WTC11 (cell line): ENCODE data around the gene PARVG. TPM values are rescaled to one million over a fixed set of nuclear protein-coding genes. Genes with fewer than 3 reads are reported as not detected.

ENCODE experiments used
- ATAC-seq: fragments of 200-7000 bp; cut with Tn5 transposase; 2 replicates; pipeline ENCODE4 v1.10.0; 2021; ENCODE audit warnings: mild to moderate bottlenecking, moderate library complexity
- CTCF ChIA-PET: fragments of 300-600 bp; sonication (Branson Sonifier 250); formaldehyde crosslinking; loops from one replicate; lab custom pipeline; 2021; ENCODE audit warnings: antibody characterized with exemption; lab: Charles Lee
- POLR2A ChIA-PET: fragments of 350-600 bp; sonication (Branson Sonifier 250); formaldehyde crosslinking; loops from one replicate; lab custom pipeline; 2021; ENCODE audit warnings: antibody characterized with exemption; lab: Charles Lee
- DNase-seq: peaks from one replicate; pipeline ENCODE4 v3.0.0; 2021; ENCODE audit warnings: low spot score
- H3K27ac Mint-ChIP-seq: 2 replicates; pipeline ENCODE4 v1.8.0; 2021; ENCODE audit warnings: mixed read lengths
- H3K27me3 Mint-ChIP-seq: 2 replicates; pipeline ENCODE4 v1.8.0; 2021; ENCODE audit warnings: low read depth, mild to moderate bottlenecking, moderate library complexity, mixed read lengths
- H3K36me3 Mint-ChIP-seq: 2 replicates; pipeline ENCODE4 v1.8.0; 2021; ENCODE audit warnings: mixed read lengths
- H3K4me1 Mint-ChIP-seq: 2 replicates; pipeline ENCODE4 v1.8.0; 2022; ENCODE audit warnings: mixed read lengths
- H3K4me3 Mint-ChIP-seq: 2 replicates; pipeline ENCODE4 v1.8.0; 2021; ENCODE audit warnings: mild to moderate bottlenecking, moderate library complexity, mixed read lengths
- H3K9me3 Mint-ChIP-seq: 2 replicates; pipeline ENCODE4 v1.8.0; 2021; ENCODE audit warnings: mixed read lengths
- CREB1 ChIP-seq: sonication (generic); formaldehyde crosslinking; IDR thresholded peaks from 2 replicates; pipeline ENCODE4 v1.8.0; 2023; ENCODE audit warnings: mild to moderate bottlenecking, missing genetic modification reagents
- FOXP1 ChIP-seq: sonication (generic); formaldehyde crosslinking; IDR thresholded peaks from 2 replicates; pipeline ENCODE4 v1.8.0; 2022; ENCODE audit warnings: missing genetic modification reagents, mild to moderate bottlenecking, moderate library complexity, borderline replicate concordance
- NR1H2 ChIP-seq: sonication (generic); formaldehyde crosslinking; IDR thresholded peaks from 2 replicates; pipeline ENCODE4 v1.9.0; 2021; ENCODE audit warnings: mild to moderate bottlenecking, moderate library complexity, missing genetic modification reagents
- SMAD3 ChIP-seq: sonication (generic); formaldehyde crosslinking; IDR thresholded peaks from 2 replicates; pipeline ENCODE4 v1.8.0; 2022; ENCODE audit warnings: missing genetic modification reagents, mild to moderate bottlenecking, borderline replicate concordance
- TEAD4 ChIP-seq: sonication (generic); formaldehyde crosslinking; IDR thresholded peaks from 2 replicates; pipeline ENCODE4 v1.8.0; 2022; ENCODE audit warnings: mild to moderate bottlenecking, missing genetic modification reagents
- ZBTB21 ChIP-seq: sonication (generic); formaldehyde crosslinking; IDR thresholded peaks from 2 replicates; pipeline ENCODE4 v1.8.1; 2023; ENCODE audit warnings: mild to moderate bottlenecking, missing genetic modification reagents, borderline replicate concordance
- ZNF263 ChIP-seq: sonication (generic); formaldehyde crosslinking; IDR thresholded peaks from 2 replicates; pipeline ENCODE4 v1.8.1; 2022; ENCODE audit warnings: low read depth, mild to moderate bottlenecking, moderate library complexity, missing genetic modification reagents
- total RNA-seq: library from RNA; stranded (reverse); gene quantifications from 3 replicates; pipeline ENCODE4 v1.2.3, GENCODE V29; 2021
- TF ChIP-seq, protein P1 (sequence below): sonication (generic); formaldehyde crosslinking; IDR thresholded peaks from 2 replicates; pipeline ENCODE4 v1.8.0; 2023; ENCODE audit warnings: mild to moderate bottlenecking, missing genetic modification reagents
- TF ChIP-seq, protein P2 (sequence below): sonication (generic); formaldehyde crosslinking; IDR thresholded peaks from 2 replicates; pipeline ENCODE4 v1.8.1; 2023; ENCODE audit warnings: mild to moderate bottlenecking, missing genetic modification reagents
- TF ChIP-seq, protein P3 (sequence below): fragments of 250-450 bp; sonication (Bioruptor Pico); conservative IDR thresholded peaks from 2 replicates; pipeline ENCODE4 v1.9.0; 2021; ENCODE audit warnings: mild to moderate bottlenecking
- TF ChIP-seq, protein P4 (sequence below): fragments of 250-450 bp; sonication (Bioruptor Pico); IDR thresholded peaks from 2 replicates; pipeline ENCODE4 v2.1.2; 2022; ENCODE audit warnings: mild to moderate bottlenecking, moderate library complexity
- TF ChIP-seq, protein P5 (sequence below): sonication (generic); formaldehyde crosslinking; IDR thresholded peaks from 2 replicates; pipeline ENCODE4 v1.8.0; 2022; ENCODE audit warnings: missing genetic modification reagents

PARVG gene
- total RNA-seq, 1 experiment from 2014 or later = 0.94 TPM

DNA sequence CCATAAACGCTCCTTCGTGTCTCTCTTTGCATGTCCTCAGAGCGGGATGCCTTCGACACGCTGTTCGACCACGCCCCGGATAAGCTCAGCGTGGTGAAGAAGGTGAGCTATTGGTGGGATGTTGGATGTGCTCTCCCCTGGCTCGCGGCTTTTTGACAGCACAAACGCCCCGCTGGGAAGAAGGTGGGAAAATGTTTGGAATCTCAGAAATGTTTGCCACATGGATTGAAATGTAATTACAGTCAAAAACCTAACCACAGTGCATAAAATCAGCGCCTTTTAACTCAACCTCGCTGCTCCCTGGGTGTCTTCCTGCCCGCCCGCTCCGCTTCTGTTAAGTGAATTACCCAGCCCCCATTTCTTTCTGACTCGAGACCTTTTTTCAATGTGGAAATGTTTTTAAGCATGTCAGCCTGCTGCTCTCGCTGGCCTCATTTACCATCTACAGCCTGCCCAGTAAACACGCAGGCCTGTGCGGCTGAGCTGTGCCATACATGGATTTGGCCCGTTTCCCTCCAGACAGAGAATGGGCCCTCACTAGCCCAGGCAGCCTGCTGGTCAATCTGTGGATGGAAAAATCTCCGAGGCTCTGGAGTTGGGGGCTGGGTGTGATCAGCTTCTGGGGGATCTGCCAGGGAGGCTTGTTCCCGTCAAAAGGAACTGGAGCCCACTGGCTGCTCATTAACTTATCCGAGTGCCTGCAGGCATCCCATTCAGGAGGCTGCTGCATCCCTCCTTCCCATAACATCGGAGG, 32.7 kb upstream of the PARVG start (continued):
- peak; percentile 48; the same call in 1 of the 2 replicates for TF ChIP-seq FOXP1 (CRISPR knock-in tag)
- peak; percentile 57 for TF ChIP-seq SMAD3
- TF ChIP-seq, protein P1, sequence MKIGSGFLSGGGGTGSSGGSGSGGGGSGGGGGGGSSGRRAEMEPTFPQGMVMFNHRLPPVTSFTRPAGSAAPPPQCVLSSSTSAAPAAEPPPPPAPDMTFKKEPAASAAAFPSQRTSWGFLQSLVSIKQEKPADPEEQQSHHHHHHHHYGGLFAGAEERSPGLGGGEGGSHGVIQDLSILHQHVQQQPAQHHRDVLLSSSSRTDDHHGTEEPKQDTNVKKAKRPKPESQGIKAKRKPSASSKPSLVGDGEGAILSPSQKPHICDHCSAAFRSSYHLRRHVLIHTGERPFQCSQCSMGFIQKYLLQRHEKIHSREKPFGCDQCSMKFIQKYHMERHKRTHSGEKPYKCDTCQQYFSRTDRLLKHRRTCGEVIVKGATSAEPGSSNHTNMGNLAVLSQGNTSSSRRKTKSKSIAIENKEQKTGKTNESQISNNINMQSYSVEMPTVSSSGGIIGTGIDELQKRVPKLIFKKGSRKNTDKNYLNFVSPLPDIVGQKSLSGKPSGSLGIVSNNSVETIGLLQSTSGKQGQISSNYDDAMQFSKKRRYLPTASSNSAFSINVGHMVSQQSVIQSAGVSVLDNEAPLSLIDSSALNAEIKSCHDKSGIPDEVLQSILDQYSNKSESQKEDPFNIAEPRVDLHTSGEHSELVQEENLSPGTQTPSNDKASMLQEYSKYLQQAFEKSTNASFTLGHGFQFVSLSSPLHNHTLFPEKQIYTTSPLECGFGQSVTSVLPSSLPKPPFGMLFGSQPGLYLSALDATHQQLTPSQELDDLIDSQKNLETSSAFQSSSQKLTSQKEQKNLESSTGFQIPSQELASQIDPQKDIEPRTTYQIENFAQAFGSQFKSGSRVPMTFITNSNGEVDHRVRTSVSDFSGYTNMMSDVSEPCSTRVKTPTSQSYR (CRISPR knock-in tag) = peak; percentile 69
- TF ChIP-seq, protein P2, sequence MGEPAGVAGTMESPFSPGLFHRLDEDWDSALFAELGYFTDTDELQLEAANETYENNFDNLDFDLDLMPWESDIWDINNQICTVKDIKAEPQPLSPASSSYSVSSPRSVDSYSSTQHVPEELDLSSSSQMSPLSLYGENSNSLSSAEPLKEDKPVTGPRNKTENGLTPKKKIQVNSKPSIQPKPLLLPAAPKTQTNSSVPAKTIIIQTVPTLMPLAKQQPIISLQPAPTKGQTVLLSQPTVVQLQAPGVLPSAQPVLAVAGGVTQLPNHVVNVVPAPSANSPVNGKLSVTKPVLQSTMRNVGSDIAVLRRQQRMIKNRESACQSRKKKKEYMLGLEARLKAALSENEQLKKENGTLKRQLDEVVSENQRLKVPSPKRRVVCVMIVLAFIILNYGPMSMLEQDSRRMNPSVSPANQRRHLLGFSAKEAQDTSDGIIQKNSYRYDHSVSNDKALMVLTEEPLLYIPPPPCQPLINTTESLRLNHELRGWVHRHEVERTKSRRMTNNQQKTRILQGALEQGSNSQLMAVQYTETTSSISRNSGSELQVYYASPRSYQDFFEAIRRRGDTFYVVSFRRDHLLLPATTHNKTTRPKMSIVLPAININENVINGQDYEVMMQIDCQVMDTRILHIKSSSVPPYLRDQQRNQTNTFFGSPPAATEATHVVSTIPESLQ = no peak
- TF ChIP-seq, protein P3, sequence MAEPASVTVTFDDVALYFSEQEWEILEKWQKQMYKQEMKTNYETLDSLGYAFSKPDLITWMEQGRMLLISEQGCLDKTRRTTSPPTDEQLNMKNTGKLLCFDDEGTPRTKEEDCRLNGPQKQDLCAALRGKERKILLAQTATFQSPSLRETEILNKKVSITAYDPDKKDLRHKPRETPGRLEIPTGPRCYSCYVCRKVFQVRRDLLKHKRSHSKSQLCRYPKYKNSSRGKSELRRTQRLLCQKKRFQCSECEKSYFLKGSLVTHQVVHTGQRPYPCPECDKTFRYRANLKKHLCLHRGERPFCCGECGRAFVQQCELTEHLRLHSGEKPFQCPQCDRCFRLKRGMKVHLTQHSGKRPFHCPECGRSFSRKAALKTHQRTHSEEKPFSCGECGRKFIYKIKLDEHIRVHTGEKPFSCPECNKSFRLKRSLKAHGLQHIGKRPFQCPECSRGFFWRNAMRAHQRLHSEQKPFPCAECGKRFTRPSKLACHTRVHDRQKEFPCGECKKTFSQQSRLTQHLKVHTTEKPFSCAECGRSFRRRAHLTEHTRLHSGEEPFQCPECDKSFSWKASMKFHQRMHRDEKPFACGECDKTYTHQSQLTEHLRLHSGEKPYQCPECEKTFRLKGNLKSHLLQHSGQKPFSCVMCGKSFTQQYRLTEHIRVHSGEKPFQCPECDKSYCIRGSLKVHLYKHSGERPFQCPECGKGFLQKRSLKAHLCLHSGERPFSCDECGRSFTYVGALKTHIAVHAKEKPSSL = no peak
- peak; percentile 65; the same call in 1 of the 2 replicates for TF ChIP-seq CREB1 (CRISPR knock-in tag)
- peak; percentile 81; the same call in 1 of the 2 replicates for TF ChIP-seq TEAD4
- TF ChIP-seq, protein P4, sequence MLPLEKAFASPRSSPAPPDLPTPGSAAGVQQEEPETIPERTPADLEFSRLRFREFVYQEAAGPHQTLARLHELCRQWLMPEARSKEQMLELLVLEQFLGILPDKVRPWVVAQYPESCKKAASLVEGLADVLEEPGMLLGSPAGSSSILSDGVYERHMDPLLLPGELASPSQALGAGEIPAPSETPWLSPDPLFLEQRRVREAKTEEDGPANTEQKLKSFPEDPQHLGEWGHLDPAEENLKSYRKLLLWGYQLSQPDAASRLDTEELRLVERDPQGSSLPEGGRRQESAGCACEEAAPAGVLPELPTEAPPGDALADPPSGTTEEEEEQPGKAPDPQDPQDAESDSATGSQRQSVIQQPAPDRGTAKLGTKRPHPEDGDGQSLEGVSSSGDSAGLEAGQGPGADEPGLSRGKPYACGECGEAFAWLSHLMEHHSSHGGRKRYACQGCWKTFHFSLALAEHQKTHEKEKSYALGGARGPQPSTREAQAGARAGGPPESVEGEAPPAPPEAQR (CRISPR knock-in tag) = no peak
- TF ChIP-seq, all 79 proteins: peak for 15

DNA sequence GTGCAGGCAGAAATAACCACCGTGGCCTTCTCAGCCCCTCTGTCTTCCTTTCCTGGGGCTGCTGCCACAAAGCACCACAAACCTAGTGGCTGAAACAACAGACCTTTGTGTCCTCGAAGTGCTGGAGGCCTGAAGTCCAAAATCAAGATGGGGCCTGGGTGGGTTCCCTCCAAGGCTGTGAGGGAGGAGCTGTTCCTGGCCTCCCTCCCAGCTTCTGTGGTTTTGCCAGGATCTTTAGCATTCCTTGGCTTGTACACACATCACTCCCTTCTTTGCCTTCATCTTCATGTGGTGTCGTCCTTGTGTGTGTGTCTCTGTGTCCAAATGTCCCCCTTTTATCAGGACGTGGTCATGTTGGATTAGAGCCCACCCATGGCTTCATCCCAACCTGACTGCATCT, 29.0 kb upstream of the PARVG start:
- POLR2A ChIA-PET = no interaction called here
- H3K36me3 Mint-ChIP-seq = no peaks in the 10 kb centered on the region
- CTCF ChIA-PET = interaction anchor here (1.9 kb wide), 1 partner anchor 66 kb away, joined by 5 read pairs; no protein-coding TSS in a partner anchor

More for the DNA sequence above, 29.0 kb upstream of the PARVG start:
- no peak overlapping the region for H3K27ac Mint-ChIP-seq
- H3K27me3 Mint-ChIP-seq = no peaks in the 10 kb centered on the region; the same call in 1 of the 2 replicates
- H3K9me3 Mint-ChIP-seq = no peaks in the 10 kb centered on the region
- peaks cover 36% of the 10 kb centered on the region for H3K4me1 Mint-ChIP-seq
- TF ChIP-seq NR1H2 (CRISPR knock-in tag) (no peak), ZNF263 (CRISPR knock-in tag) (no peak), ZBTB21 (CRISPR knock-in tag) (no peak)
- TF ChIP-seq, protein P1 (CRISPR knock-in tag) = no peak
- TF ChIP-seq, protein P5, sequence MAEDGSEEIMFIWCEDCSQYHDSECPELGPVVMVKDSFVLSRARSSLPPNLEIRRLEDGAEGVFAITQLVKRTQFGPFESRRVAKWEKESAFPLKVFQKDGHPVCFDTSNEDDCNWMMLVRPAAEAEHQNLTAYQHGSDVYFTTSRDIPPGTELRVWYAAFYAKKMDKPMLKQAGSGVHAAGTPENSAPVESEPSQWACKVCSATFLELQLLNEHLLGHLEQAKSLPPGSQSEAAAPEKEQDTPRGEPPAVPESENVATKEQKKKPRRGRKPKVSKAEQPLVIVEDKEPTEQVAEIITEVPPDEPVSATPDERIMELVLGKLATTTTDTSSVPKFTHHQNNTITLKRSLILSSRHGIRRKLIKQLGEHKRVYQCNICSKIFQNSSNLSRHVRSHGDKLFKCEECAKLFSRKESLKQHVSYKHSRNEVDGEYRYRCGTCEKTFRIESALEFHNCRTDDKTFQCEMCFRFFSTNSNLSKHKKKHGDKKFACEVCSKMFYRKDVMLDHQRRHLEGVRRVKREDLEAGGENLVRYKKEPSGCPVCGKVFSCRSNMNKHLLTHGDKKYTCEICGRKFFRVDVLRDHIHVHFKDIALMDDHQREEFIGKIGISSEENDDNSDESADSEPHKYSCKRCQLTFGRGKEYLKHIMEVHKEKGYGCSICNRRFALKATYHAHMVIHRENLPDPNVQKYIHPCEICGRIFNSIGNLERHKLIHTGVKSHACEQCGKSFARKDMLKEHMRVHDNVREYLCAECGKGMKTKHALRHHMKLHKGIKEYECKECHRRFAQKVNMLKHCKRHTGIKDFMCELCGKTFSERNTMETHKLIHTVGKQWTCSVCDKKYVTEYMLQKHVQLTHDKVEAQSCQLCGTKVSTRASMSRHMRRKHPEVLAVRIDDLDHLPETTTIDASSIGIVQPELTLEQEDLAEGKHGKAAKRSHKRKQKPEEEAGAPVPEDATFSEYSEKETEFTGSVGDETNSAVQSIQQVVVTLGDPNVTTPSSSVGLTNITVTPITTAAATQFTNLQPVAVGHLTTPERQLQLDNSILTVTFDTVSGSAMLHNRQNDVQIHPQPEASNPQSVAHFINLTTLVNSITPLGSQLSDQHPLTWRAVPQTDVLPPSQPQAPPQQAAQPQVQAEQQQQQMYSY (CRISPR knock-in tag) = no peak
- no peak for DNase-seq
- no peak for ATAC-seq
- no peak overlapping the region for H3K4me3 Mint-ChIP-seq
